Measurements from ENCODE around the gene CD300LB.
"Not testable (repeated sequence)": the region's sequence is repeated elsewhere in the genome, so short reads cannot be mapped to it uniquely, and the experiment has no call there.

Gene CD300LB

DNA sequence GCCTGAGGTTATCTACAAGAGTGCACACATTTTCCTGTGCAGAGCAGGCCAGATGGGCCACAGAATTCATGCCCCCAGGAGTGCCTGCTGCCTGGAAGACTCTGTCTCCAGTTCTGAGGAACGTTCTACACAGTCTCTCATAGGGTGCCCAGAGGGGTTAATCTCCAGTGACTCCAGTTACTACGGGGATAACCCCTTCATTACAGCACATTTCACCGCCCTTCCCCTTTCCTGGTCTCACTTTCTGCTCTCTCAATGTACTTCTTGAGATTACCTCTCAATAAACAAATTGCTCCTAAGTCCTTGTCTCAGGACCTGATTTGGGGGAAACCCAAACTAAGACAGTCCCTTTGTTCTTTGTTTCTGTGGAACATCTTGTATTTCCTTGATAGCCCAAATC, 30.3 kb upstream of the CD300LB start:
- Histone ChIP-seq H3K4me2 (ENCODE audit: low read depth, low read length, poor library complexity, severe bottlenecking) (no peak overlapping the region), H3K9me2 (replicated peaks; ENCODE audit: low read depth, low read length) (no peaks in the 10 kb centered on the region), H2AFZ (ENCODE audit: low read length) (no peak overlapping the region), H3K36me3 (ENCODE audit: insufficient read depth, low read length) (no peaks in the 10 kb centered on the region), H3K4me1 (ENCODE audit: insufficient read depth, low read length, poor library complexity, severe bottlenecking) (no peaks in the 10 kb centered on the region), H3K27me3 (ENCODE audit: insufficient read depth, low read length, poor library complexity, severe bottlenecking) (no peaks in the 10 kb centered on the region), H3K9ac (ENCODE audit: low read depth, low read length, poor library complexity, severe bottlenecking) (no peak overlapping the region), H3K79me2 (ENCODE audit: insufficient read depth, low read length) (no peaks in the 10 kb centered on the region), H3K9me3 (ENCODE audit: insufficient read depth, low read depth, low read length) (no peaks in the 10 kb centered on the region), H3K4me3 (ENCODE audit: low read length, poor library complexity, severe bottlenecking) (no peak overlapping the region), H4K20me1 (ENCODE audit: insufficient read depth, low read length, poor library complexity, severe bottlenecking) (no peaks in the 10 kb centered on the region), H3F3A (ENCODE audit: low read depth) (no peaks in the 10 kb centered on the region)
- TF ChIP-seq EZH2phosphoT487 (IDR thresholded peaks at IDR 0.05; ENCODE audit: borderline replicate concordance) = no peak
- TF ChIP-seq CTCF (conservative IDR thresholded peaks at IDR 0.05; ENCODE audit: low read length) = no peak

GRCh38 chr17:74558882-74559519, 27.7 kb upstream of the CD300LB start:
- H3K27me3 ChIP-seq (ENCODE audit: insufficient read depth, low read length, poor library complexity, severe bottlenecking) = no peaks in the 10 kb centered on the region

DNA sequence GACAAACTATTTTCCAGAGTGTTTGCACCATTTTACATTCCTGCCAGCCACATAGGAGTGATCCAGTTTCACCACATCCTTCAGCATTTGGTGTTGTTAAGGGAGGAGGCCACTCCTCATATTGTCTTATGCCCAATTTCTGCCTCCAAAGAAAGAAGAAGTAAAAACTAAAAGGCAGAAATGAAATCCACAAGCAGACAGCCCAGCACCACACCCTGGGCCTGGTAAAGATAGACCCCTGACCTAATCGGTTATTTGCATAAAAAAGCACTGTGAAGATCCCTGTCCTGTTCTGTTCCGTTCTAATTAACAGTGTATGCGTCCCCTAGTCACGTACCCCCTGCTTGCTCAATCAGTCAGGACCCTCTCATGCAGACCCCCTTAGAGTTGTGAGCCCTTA, 27.1 kb upstream of the CD300LB start:
- not testable (repeated sequence) for H2AFZ ChIP-seq (ENCODE audit: low read length); H3K4me1 ChIP-seq (ENCODE audit: insufficient read depth, low read length, poor library complexity, severe bottlenecking); H3K4me3 ChIP-seq (ENCODE audit: low read length, poor library complexity, severe bottlenecking); H3K9me2 ChIP-seq (replicated peaks; ENCODE audit: low read depth, low read length); H3K4me2 ChIP-seq (ENCODE audit: low read depth, low read length, poor library complexity, severe bottlenecking); H3K36me3 ChIP-seq (ENCODE audit: insufficient read depth, low read length); H3K9ac ChIP-seq (ENCODE audit: low read depth, low read length, poor library complexity, severe bottlenecking); H3F3A ChIP-seq (ENCODE audit: low read depth); H3K79me2 ChIP-seq (ENCODE audit: insufficient read depth, low read length); H4K20me1 ChIP-seq (ENCODE audit: insufficient read depth, low read length, poor library complexity, severe bottlenecking); H3K9me3 ChIP-seq (ENCODE audit: insufficient read depth, low read depth, low read length); H3K27me3 ChIP-seq (ENCODE audit: insufficient read depth, low read length, poor library complexity, severe bottlenecking)

More at GRCh38 chr17:74558882-74559519, 27.7 kb upstream of the CD300LB start:
- H4K20me1 ChIP-seq (ENCODE audit: insufficient read depth, low read length, poor library complexity, severe bottlenecking) = no peaks in the 10 kb centered on the region
- H3K4me1 ChIP-seq (ENCODE audit: insufficient read depth, low read length, poor library complexity, severe bottlenecking) = no peaks in the 10 kb centered on the region
- no peaks in the 10 kb centered on the region for H3K9me2 ChIP-seq (replicated peaks; ENCODE audit: low read depth, low read length)
- no peaks in the 10 kb centered on the region for H3K9me3 ChIP-seq (ENCODE audit: insufficient read depth, low read depth, low read length)
- H3K36me3 ChIP-seq (ENCODE audit: insufficient read depth, low read length) = no peaks in the 10 kb centered on the region
- no peak overlapping the region for H2AFZ ChIP-seq (ENCODE audit: low read length)
- H3K4me2 ChIP-seq (ENCODE audit: low read depth, low read length, poor library complexity, severe bottlenecking) = no peak overlapping the region
- no peak overlapping the region for H3K4me3 ChIP-seq (ENCODE audit: low read length, poor library complexity, severe bottlenecking)
- H3K79me2 ChIP-seq (ENCODE audit: insufficient read depth, low read length) = no peaks in the 10 kb centered on the region
- TF ChIP-seq EZH2phosphoT487 (IDR thresholded peaks at IDR 0.05; ENCODE audit: borderline replicate concordance) = no peak
- no peak for TF ChIP-seq CTCF (conservative IDR thresholded peaks at IDR 0.05; ENCODE audit: low read length)
- H3F3A ChIP-seq (ENCODE audit: low read depth) = no peaks in the 10 kb centered on the region
- no peak overlapping the region for H3K9ac ChIP-seq (ENCODE audit: low read depth, low read length, poor library complexity, severe bottlenecking)

DNA sequence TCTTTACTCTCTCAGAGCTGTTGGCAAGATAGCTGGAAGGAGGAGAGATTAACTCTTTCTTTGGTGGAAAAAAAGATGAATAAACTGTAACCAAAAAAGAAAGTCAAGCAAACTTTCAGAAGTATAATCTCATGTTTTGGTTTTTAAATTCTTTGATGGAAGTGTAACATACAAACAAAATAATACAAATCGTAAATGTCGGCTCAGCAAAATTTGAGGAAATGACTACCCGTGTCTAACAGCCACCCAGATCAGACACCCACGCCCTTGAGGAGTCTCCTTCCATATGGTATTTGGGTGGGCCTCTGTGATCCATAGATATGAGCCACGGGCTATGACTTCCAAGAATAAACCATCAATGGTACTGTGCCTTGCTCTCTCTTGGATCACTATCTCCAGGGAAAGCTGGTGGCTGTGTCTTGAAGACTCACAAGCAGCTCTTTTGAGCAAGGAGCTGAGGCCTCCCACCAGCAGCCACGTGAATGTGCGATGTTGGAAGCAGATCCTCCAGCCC, 24.2 kb upstream of the CD300LB start:
- Histone ChIP-seq H2AFZ (ENCODE audit: low read length) (no peak overlapping the region), H3K9me2 (replicated peaks; ENCODE audit: low read depth, low read length) (no peaks in the 10 kb centered on the region), H3K4me3 (ENCODE audit: low read length, poor library complexity, severe bottlenecking) (no peak overlapping the region), H3K9ac (ENCODE audit: low read depth, low read length, poor library complexity, severe bottlenecking) (no peak overlapping the region), H3K9me3 (ENCODE audit: insufficient read depth, low read depth, low read length) (no peaks in the 10 kb centered on the region), H3K4me1 (ENCODE audit: insufficient read depth, low read length, poor library complexity, severe bottlenecking) (no peaks in the 10 kb centered on the region), H3F3A (ENCODE audit: low read depth) (no peaks in the 10 kb centered on the region), H3K4me2 (ENCODE audit: low read depth, low read length, poor library complexity, severe bottlenecking) (no peak overlapping the region), H4K20me1 (ENCODE audit: insufficient read depth, low read length, poor library complexity, severe bottlenecking) (no peaks in the 10 kb centered on the region), H3K79me2 (ENCODE audit: insufficient read depth, low read length) (no peaks in the 10 kb centered on the region), H3K36me3 (ENCODE audit: insufficient read depth, low read length) (no peaks in the 10 kb centered on the region), H3K27me3 (ENCODE audit: insufficient read depth, low read length, poor library complexity, severe bottlenecking) (no peaks in the 10 kb centered on the region)
- no peak for TF ChIP-seq CTCF (conservative IDR thresholded peaks at IDR 0.05; ENCODE audit: low read length)
- TF ChIP-seq EZH2phosphoT487 (IDR thresholded peaks at IDR 0.05; ENCODE audit: borderline replicate concordance) = no peak
